ENCODE results near the gene ISCU.
"Not testable (repeated sequence)": the region's sequence is repeated elsewhere in the genome, so short reads cannot be mapped to it uniquely, and the experiment has no call there.

ISCU gene

GRCh38 chr12:108570743-108571608 is 8.6 kb downstream of the ISCU start:
- Histone ChIP-seq H2BK120ac (ENCODE audit: low read depth, low read length) (no peak overlapping the region), H3K27ac (ENCODE audit: low read depth, low read length) (no peak overlapping the region), H3K18ac (ENCODE audit: low read length) (no peak overlapping the region), H3K4me1 (ENCODE audit: control insufficient read depth, low read depth, low read length) (no peaks in the 10 kb centered on the region), H3K79me1 (ENCODE audit: low read length) (no peaks in the 10 kb centered on the region), H2BK15ac (replicated peaks; ENCODE audit: low read depth) (no peak overlapping the region), H3K4me2 (ENCODE audit: low read length) (no peak overlapping the region), H3K4me3 (ENCODE audit: low read length) (no peak overlapping the region), H3K23ac (ENCODE audit: low read length) (no peak overlapping the region), H2BK5ac (ENCODE audit: low read length) (no peak overlapping the region), H3K36me3 (ENCODE audit: control insufficient read depth, insufficient read depth, low read length) (peaks cover 1% of the 10 kb centered on the region), H3K27me3 (ENCODE audit: insufficient read depth, low read length, poor library complexity) (no peaks in the 10 kb centered on the region), H3K79me2 (ENCODE audit: control insufficient read depth, insufficient read depth, low read length) (no peaks in the 10 kb centered on the region), H2AK5ac (ENCODE audit: low read length) (no peak overlapping the region), H3K56ac (ENCODE audit: low read length) (no peak overlapping the region), H4K8ac (ENCODE audit: low read depth, low read length) (no peak overlapping the region), H3K9ac (ENCODE audit: low read length) (no peak overlapping the region), H3K4ac (ENCODE audit: low read depth, low read length) (no peak overlapping the region), H4K5ac (ENCODE audit: low read length) (no peak overlapping the region)
- no CpG with 5 or more reads among the region's 3 CpGs for WGBS (ENCODE audit: extremely low coverage, insufficient coverage, low lambda C conversion rate)
- DNase-seq: peak; percentile 43

- no peak overlapping the region for H3K4me3 ChIP-seq (ENCODE audit: low read length)
- no peak for DNase-seq
- H3K79me1 ChIP-seq (ENCODE audit: low read length): no peaks in the 10 kb centered on the region
- no peak overlapping the region for H2BK5ac ChIP-seq (ENCODE audit: low read length)
- no peak overlapping the region for H3K9ac ChIP-seq (ENCODE audit: low read length)
- H3K4me2 ChIP-seq (ENCODE audit: low read length): no peak overlapping the region
- H4K8ac ChIP-seq (ENCODE audit: low read depth, low read length): no peak overlapping the region
- no peak overlapping the region for H3K4ac ChIP-seq (ENCODE audit: low read depth, low read length)
- no peaks in the 10 kb centered on the region for H3K79me2 ChIP-seq (ENCODE audit: control insufficient read depth, insufficient read depth, low read length)
- H3K4me1 ChIP-seq (ENCODE audit: control insufficient read depth, low read depth, low read length): no peaks in the 10 kb centered on the region
- no peaks in the 10 kb centered on the region for H3K36me3 ChIP-seq (ENCODE audit: control insufficient read depth, insufficient read depth, low read length)
- H2BK120ac ChIP-seq (ENCODE audit: low read depth, low read length): no peak overlapping the region
- WGBS (ENCODE audit: extremely low coverage, insufficient coverage, low lambda C conversion rate): no CpG with 5 or more reads among the region's 8 CpGs
- no peak overlapping the region for H2AK5ac ChIP-seq (ENCODE audit: low read length)
- no peak overlapping the region for H3K27ac ChIP-seq (ENCODE audit: low read depth, low read length)
- no peak overlapping the region for H3K56ac ChIP-seq (ENCODE audit: low read length)
- no peak overlapping the region for H2BK15ac ChIP-seq (replicated peaks; ENCODE audit: low read depth)
- no peak overlapping the region for H3K18ac ChIP-seq (ENCODE audit: low read length)
- no peaks in the 10 kb centered on the region for H3K27me3 ChIP-seq (ENCODE audit: insufficient read depth, low read length, poor library complexity)
- H3K23ac ChIP-seq (ENCODE audit: low read length): no peak overlapping the region
- H4K5ac ChIP-seq (ENCODE audit: low read length): no peak overlapping the region
These were observed 9.3 kb downstream of the ISCU start for GRCh38 chr12:108571609-108572165.

DNA sequence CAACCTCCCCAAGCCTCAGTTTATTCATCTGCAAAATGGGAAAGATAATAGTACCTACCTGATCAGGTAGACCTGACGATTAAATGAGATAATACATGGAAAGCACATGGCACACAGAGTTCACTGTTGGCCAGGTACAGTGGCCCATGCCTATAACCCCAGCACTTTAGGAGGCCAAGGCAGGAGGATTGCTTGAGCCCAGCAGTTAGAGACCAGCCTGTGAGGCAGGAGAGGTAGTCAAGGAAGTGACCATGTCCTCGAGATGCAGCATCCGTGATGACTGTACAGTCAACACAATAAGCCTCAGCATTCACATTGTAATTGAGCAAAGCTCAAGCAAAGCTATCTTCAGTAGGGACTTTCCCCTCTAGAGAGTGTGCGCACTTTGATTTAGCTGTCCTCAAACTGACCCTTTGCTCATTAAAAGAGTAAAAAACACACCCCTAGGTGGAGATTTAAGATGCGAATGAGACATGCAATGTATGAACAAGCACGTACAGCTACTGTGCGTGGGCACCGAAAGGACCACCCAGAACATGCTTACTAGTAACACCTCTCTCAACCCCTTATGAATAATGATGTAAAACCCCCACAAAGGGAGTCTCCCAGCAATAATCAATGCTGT is 9.9 kb downstream of the ISCU start:
- no peak overlapping the region for H3K27ac ChIP-seq (ENCODE audit: low read depth, low read length)
- no peak overlapping the region for H2BK5ac ChIP-seq (ENCODE audit: low read length)
- no peak overlapping the region for H3K4ac ChIP-seq (ENCODE audit: low read depth, low read length)
- H2BK15ac ChIP-seq (replicated peaks; ENCODE audit: low read depth): no peak overlapping the region
- H3K23ac ChIP-seq (ENCODE audit: low read length): no peak overlapping the region
- H3K4me1 ChIP-seq (ENCODE audit: control insufficient read depth, low read depth, low read length): no peaks in the 10 kb centered on the region
- H3K27me3 ChIP-seq (ENCODE audit: insufficient read depth, low read length, poor library complexity): no peaks in the 10 kb centered on the region
- H3K18ac ChIP-seq (ENCODE audit: low read length): no peak overlapping the region
- no peak overlapping the region for H4K5ac ChIP-seq (ENCODE audit: low read length)
- no CpG with 5 or more reads among the region's 8 CpGs for WGBS (ENCODE audit: extremely low coverage, insufficient coverage, low lambda C conversion rate)
- no peak overlapping the region for H3K4me2 ChIP-seq (ENCODE audit: low read length)
- no peak overlapping the region for H2AK5ac ChIP-seq (ENCODE audit: low read length)
- no peaks in the 10 kb centered on the region for H3K79me2 ChIP-seq (ENCODE audit: control insufficient read depth, insufficient read depth, low read length)
- H3K4me3 ChIP-seq (ENCODE audit: low read length): no peak overlapping the region
- no peak for DNase-seq
- H3K79me1 ChIP-seq (ENCODE audit: low read length): no peaks in the 10 kb centered on the region
- H4K8ac ChIP-seq (ENCODE audit: low read depth, low read length): no peak overlapping the region
- H3K9ac ChIP-seq (ENCODE audit: low read length): no peak overlapping the region
- no peak overlapping the region for H3K56ac ChIP-seq (ENCODE audit: low read length)
- H3K36me3 ChIP-seq (ENCODE audit: control insufficient read depth, insufficient read depth, low read length): no peaks in the 10 kb centered on the region
- H2BK120ac ChIP-seq (ENCODE audit: low read depth, low read length): no peak overlapping the region

GRCh38 chr12:108573317-108573716 is 10.9 kb downstream of the ISCU start:
- no peaks in the 10 kb centered on the region for H3K4me1 ChIP-seq (ENCODE audit: control insufficient read depth, low read depth, low read length)
- H2AK5ac ChIP-seq (ENCODE audit: low read length): no peak overlapping the region
- no peak overlapping the region for H2BK15ac ChIP-seq (replicated peaks; ENCODE audit: low read depth)
- no peak overlapping the region for H3K4me3 ChIP-seq (ENCODE audit: low read length)
- H3K23ac ChIP-seq (ENCODE audit: low read length): no peak overlapping the region
- H3K4ac ChIP-seq (ENCODE audit: low read depth, low read length): no peak overlapping the region
- no peaks in the 10 kb centered on the region for H3K27me3 ChIP-seq (ENCODE audit: insufficient read depth, low read length, poor library complexity)
- H4K5ac ChIP-seq (ENCODE audit: low read length): no peak overlapping the region
- H2BK5ac ChIP-seq (ENCODE audit: low read length): no peak overlapping the region
- DNase-seq: no peak
- H3K18ac ChIP-seq (ENCODE audit: low read length): no peak overlapping the region
- H3K9ac ChIP-seq (ENCODE audit: low read length): no peak overlapping the region
- no peaks in the 10 kb centered on the region for H3K36me3 ChIP-seq (ENCODE audit: control insufficient read depth, insufficient read depth, low read length)
- H3K4me2 ChIP-seq (ENCODE audit: low read length): no peak overlapping the region
- H3K79me1 ChIP-seq (ENCODE audit: low read length): no peaks in the 10 kb centered on the region
- no peak overlapping the region for H3K56ac ChIP-seq (ENCODE audit: low read length)
- H4K8ac ChIP-seq (ENCODE audit: low read depth, low read length): no peak overlapping the region
- H3K79me2 ChIP-seq (ENCODE audit: control insufficient read depth, insufficient read depth, low read length): no peaks in the 10 kb centered on the region
- no CpG with 5 or more reads among the region's 2 CpGs for WGBS (ENCODE audit: extremely low coverage, insufficient coverage, low lambda C conversion rate)
- H3K27ac ChIP-seq (ENCODE audit: low read depth, low read length): no peak overlapping the region
- no peak overlapping the region for H2BK120ac ChIP-seq (ENCODE audit: low read depth, low read length)

DNA sequence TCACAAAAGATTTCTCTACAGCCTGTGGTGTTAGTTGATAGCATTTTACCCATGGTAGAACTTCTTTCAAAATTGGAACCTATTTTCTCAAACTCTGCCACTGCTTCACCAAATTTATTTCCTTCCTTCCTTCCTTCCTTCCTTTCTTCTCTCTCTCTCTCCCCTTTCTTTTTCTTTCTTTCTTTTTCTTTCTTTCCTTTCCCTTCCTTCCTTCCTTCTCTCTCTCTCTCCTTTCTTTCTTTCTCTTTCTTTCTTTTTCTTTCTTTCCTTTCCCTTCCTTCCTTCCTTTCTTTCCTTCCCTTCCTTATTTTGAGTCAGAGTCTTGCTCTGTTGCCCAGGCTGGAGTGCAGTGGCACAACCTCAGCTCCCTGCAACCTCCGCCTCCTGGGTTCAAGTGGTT is 11.9 kb downstream of the ISCU start:
- H3K18ac ChIP-seq (ENCODE audit: low read length); H2AK5ac ChIP-seq (ENCODE audit: low read length); DNase-seq; H4K5ac ChIP-seq (ENCODE audit: low read length); H2BK5ac ChIP-seq (ENCODE audit: low read length); H2BK15ac ChIP-seq (replicated peaks; ENCODE audit: low read depth); H3K27me3 ChIP-seq (ENCODE audit: insufficient read depth, low read length, poor library complexity); H3K9ac ChIP-seq (ENCODE audit: low read length); H3K23ac ChIP-seq (ENCODE audit: low read length); H3K27ac ChIP-seq (ENCODE audit: low read depth, low read length); H4K8ac ChIP-seq (ENCODE audit: low read depth, low read length); H3K79me2 ChIP-seq (ENCODE audit: control insufficient read depth, insufficient read depth, low read length); H3K4me1 ChIP-seq (ENCODE audit: control insufficient read depth, low read depth, low read length); H2BK120ac ChIP-seq (ENCODE audit: low read depth, low read length); H3K4ac ChIP-seq (ENCODE audit: low read depth, low read length); H3K4me2 ChIP-seq (ENCODE audit: low read length); H3K4me3 ChIP-seq (ENCODE audit: low read length); H3K79me1 ChIP-seq (ENCODE audit: low read length); H3K36me3 ChIP-seq (ENCODE audit: control insufficient read depth, insufficient read depth, low read length); H3K56ac ChIP-seq (ENCODE audit: low read length): not testable (repeated sequence)
- no CpG with 5 or more reads among the region's 1 CpG for WGBS (ENCODE audit: extremely low coverage, insufficient coverage, low lambda C conversion rate)
